HG03045 (cell line): ENCODE data around the gene DSCAML1.
"Not testable (repeated sequence)": the region's sequence is repeated elsewhere in the genome, so short reads cannot be mapped to it uniquely, and the experiment has no call there.

ENCODE experiments used
- ATAC-seq: cut with Tn5 transposase; IDR thresholded peaks from one replicate; pipeline ENCODE4 v1.9.1; 2021; ENCODE audit warnings: mild to moderate bottlenecking, moderate library complexity; ENCODE audit not compliant: unreplicated experiment

Gene DSCAML1

DNA sequence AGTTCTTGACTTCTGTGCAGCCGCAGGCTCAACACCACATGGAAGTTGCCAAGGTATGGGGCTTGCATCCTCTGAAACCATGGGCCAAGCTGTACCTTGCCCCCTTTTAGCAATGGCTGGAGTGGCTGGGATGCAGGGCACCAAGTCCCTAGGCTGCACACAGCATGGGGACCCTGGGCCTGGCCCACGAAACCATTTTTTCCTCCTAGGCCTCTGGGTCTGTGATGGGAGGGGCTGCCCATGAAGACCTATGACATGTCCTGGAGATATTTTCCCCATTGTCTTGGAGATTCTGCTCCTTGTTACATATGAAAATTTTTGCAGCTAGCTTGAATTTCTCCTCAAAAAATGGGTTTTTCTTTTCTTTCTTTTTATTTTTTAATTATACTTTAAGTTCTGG, 398.4 kb downstream of the DSCAML1 start:
- ATAC-seq: not testable (repeated sequence)

DNA sequence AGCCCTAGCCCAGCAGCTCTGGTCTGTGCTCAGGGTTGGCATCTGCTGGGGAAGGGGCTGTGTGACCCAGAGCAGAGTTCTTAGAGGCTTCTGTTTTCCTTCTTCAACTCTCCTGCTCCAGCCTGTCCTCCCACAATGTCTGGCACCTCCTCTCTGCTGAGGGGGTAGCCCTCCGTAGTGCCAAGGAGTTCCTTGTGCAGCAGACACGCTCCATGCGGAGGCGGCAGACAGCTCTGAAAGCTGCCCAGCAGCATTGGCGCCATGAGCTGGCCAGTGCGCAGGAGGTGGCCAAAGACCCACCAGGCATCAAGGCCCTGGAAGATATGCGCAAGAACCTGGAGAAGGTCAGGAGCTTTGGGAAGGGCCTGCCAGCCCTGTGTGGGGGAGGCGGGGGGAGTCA, 400.0 kb downstream of the DSCAML1 start:
- ATAC-seq: no peak

DNA sequence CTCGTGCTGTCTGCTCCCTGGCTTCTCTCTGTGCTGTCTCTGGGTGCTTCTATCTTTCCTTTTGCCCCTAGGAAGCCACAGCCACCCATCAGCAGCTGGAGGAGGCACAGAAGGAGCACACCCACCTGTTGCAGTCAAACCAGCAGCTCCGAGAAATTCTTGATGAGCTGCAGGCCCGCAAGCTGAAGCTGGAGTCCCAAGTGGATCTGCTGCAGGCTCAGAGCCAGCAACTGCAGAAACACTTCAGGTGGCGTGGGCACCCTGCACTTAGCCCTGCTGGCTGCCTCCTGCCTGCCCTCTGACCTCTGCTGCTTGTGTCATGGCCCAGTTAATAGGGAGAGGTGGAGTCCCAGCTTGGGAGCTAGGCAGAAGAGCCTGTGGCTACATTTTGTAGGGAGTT, 401.5 kb downstream of the DSCAML1 start:
- ATAC-seq: no peak

DNA sequence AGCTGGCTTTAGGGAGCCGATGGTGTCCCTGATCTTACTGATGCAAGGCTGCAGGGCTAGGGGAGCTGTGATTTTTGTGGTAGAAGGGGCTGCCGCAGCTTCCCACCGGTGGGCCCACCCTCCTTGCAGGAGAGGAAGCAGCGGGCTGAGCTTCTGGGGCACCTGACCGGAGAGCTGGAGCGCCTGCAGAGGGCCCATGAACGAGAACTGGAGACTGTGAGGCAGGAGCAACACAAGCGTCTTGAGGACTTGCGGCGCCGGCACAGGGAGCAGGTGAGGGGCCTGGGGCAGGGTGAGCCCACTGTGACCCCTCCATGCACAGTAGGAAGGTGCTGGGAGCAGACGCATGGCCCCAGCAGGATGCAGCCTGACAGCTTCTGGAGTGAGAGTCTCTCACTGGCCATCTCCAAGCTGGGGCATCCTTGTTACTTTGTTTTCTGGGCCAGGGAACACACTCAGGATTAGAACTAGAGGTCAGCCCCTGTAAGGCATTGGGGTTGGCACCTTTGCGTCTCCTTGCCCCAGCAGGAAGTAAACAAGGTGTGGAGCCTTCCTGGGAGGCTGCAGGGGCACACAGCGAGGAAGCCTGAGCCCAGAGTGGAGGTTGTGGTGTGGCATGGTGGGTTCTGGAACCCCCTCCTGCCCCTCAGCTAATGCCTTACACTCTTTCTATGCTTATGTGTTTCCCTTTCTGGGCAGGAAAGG, 402.6 kb downstream of the DSCAML1 start:
- no peak for ATAC-seq

DNA sequence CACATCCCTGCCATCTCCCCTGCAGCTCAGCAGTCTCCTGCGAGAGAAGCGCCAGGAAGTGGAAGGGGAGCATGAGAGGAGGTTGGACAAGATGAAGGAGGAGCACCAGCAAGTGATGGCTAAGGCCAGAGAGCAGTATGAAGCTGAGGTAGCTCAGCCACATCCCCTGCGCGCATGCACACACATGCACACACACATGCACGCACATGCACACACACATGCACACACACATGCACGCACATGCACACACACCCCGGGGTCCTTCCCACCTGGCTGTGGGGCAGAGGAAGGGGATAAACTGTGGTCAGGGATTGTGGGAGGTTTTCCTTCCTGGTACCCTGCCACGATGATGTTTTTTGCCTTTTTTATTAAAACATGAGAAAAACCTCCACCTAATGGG, 404.0 kb downstream of the DSCAML1 start:
- ATAC-seq: no peak

GRCh38 chr11:117392001-117392690, 404.9 kb downstream of the DSCAML1 start:
- ATAC-seq: no peak

DNA sequence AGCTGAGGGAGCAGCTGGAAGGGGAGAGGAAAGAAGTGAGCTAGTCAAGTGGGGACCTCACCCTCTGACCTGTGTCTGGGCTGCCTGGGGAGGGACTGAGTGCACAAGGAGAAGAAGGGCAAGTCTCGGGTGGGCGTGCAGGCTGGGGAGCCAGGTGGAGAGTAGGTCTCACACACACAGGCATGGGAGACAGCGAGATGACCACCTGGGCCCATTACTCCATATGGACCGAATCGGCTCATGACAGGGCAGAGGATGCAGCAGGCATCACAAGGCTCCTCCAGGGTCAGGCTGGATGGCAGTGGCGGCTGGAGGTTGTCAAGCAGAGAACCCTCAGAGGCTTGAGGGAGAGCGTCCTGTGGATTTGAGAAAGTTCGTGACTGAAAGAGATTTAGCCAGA, 405.8 kb downstream of the DSCAML1 start:
- no peak for ATAC-seq

GRCh38 chr11:117390743-117391142, 406.3 kb downstream of the DSCAML1 start:
- no peak for ATAC-seq

DNA sequence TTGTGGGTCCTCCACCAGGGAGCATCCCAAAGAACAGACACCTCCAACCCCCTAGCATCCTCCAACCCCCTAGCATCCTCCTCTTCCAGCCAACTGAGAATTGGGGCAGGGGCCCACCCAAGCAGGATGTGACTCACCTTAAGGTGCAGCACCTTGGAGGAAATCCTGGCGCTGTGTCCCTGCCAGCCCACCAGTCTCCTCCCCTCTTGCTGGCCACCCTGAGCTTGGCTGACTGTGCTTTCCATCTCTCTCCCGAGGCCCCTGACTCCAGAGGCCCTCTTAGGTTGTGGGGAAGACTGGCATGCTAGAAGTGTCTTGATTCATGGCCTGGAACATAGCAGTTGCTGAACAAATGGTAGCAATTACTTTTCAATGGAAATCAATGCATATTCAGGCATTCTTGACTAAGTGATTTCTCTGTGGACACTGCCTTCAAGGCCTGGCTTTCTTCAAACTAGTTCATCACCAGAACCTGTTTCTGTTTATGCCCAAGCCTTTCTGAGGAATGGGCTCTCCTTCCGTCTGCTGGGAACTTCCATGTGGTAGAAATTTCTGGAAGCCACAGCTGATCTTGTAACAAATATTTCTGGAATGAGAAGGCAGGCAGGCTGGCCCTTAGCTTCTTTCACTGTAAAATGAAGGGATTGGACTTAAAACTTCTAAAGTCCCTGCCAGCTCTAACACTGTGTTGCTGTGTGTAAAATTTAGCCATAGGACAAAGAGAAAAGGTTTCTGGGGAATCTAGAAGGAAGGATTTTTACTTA, 408.8 kb downstream of the DSCAML1 start:
- ATAC-seq: no peak

DNA sequence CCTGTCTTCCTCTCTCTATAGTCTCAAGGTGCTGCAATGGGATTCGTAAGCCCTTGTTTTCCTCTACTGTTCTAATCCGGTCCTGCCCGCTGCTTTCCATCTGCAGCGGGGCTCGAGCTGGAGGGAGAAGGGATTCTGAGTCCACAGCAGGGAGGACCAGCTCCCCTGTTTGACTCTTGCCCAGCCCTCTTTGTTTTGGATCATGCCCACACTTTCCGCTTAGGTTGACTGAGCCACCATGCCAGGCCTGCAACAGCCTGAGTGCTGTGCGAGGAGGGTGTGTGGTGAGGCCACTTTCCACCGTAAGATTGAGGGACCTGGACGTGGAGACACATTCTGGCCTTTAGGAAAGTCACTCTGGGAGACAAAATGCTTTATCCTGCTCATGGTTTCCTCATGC, 411.1 kb downstream of the DSCAML1 start:
- no peak for ATAC-seq

DNA sequence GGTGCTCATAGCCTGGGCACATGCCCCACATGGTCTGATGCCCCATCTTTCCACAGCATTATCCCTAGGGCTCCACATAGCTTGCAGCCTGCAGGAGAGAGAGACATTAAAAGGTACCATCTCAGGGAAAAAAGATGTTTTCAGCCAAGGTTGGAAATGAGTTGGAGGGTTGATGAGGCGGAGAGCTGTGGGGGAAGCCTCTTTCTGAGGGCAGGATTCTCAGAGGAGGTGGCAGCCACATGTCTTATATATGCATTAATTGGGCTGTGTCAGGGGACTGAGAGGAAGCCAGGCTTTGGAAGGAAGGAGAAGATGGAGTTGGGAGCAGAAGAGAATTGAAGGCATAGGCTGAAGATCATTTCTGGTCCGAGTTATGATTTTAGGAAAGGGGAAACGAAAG, 411.5 kb downstream of the DSCAML1 start:
- no peak for ATAC-seq

DNA sequence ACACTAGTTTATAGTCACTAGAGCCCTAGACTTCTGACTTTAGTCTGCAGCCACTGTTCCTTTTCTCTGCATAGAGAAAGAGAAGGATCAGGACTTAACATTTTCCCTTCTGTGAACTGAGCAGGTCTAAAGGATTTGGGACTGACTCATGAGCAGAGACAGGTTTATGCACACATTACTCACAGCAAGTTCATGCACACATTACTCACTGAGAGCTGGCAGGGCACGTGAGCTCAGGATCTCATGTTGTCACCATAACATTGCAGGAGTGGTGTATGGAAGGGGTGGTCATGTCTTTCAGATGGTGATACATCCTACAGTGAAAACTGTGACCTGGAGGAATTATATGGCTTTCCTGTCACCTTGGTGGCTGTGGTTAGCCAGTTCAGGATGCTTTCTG, 413.0 kb downstream of the DSCAML1 start:
- ATAC-seq: no peak

- no peak for ATAC-seq
Measured at GRCh38 chr11:117382746-117383145, 414.3 kb downstream of the DSCAML1 start.

DNA sequence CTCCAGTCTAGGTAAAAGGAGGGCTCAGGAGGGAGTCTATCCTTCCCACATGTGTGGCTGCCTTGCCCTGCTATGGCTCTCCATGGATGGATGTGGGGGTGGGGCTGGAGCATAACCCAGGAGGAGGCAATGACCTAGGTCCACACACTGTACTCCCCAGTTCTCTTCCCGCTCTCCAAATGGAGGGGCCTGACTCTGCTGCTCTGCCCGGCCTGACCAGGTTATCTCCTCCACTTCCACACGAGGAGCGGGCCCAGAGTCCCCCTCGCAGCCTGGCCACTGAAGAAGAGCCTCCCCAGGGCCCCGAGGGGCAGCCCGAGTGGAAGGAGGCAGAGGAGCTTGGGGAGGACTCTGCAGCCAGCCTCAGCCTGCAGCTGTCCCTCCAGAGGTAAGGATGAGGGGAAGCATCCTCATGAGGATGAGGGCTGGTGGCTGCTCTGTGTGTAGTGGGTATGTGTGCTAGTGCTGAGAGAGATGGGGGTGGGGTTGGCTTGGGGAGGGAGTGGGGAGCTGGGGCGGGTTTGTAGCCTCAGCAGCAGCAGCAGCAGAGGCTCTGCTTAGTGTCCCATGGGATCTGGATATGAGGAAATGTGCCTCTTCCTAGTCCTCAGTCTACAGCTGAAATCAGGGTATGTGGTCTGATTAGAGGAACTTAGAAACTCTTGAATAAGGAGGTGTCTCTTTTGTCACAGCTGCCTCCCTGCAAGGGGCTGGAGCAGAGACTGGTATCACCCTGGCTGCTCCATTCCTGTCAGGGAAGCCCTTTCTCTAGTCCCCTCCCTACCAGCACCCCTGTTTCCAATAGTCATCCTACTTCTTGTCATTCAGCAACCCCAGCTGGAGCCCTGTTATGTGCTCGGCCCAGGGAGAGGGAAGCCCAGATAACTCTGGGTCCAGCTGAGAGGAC, 415.3 kb downstream of the DSCAML1 start:
- no peak for ATAC-seq

GRCh38 chr11:117380676-117381075, 416.3 kb downstream of the DSCAML1 start:
- no peak for ATAC-seq

DNA sequence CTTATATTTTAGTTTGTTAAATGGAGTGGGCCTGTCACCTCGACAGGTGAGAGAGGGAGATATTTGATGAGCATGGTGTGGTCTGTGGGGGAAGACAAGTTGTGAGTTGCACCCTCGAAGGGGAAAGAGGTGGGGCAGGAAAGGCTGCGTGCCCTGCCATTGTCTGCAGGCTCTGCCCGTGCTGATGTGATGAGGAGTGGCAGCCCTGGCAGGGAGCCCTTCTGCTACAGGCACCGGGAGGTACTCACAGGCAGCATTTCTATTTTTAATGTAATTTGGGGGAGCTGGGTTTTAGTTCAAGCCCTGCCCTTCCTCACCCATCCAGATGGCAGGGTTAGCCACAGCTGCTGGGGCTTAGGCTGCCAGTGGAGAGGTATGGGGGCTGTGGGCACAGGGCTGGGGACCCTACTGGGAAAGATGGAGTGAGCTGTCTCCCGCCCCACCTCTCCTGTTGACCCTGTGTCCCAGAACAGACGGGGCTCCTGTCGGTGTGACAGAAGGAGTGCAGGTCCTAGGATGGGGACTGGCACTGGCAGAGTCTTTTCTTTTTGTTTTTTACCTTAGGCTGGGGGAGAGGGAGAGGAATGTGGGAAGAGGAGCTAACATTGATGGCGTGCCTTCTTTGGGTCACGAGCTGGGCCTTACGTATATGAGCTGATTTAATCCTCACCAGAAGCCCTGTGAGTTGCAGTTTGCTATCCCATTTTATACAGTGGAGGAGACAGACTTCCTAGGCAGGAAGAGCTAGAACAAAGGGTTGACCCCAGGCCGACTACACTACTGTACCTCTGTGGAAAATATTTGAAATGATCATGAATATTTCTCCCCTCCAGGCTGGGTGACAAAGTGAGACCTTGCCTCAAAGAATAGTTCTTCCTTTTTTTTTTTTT, 417.8 kb downstream of the DSCAML1 start:
- no peak for ATAC-seq
